Vagina (tissue), 2 donors: Measurements from ENCODE around the gene TTC23.

Experiments used
- POLR2A ChIP-seq, 2 donors: fragments of 450-650 bp; IDR thresholded peaks; one replicate each; pipeline ENCODE4 v1.6.1; 2017; ENCODE audit warnings: antibody characterized with exemption in 2 of 2, mild to moderate bottlenecking in 2 of 2, moderate library complexity in 2 of 2
- POLR2AphosphoS5 ChIP-seq, 2 donors: sonication (generic); formaldehyde crosslinking; IDR thresholded peaks; one replicate each; pipeline ENCODE4 v1.9.0; 2017; ENCODE audit warnings: antibody characterized with exemption in 2 of 2, mild to moderate bottlenecking in 2 of 2, low read depth in 1 of 2; ENCODE audit not compliant: insufficient read depth in 1 of 2
- TF ChIP-seq, protein P1 (sequence below), 3 experiments: fragments of 450-650 bp in 2 of 3; fragments of 200-600 bp in 1 of 3; sonication (generic) in 1 of 3; IDR thresholded peaks; one replicate each; pipeline ENCODE4 v1.5.1; 2017 to 2019; ENCODE audit warnings: antibody characterized with exemption in 3 of 3, mild to moderate bottlenecking in 2 of 3, moderate library complexity in 2 of 3

DNA sequence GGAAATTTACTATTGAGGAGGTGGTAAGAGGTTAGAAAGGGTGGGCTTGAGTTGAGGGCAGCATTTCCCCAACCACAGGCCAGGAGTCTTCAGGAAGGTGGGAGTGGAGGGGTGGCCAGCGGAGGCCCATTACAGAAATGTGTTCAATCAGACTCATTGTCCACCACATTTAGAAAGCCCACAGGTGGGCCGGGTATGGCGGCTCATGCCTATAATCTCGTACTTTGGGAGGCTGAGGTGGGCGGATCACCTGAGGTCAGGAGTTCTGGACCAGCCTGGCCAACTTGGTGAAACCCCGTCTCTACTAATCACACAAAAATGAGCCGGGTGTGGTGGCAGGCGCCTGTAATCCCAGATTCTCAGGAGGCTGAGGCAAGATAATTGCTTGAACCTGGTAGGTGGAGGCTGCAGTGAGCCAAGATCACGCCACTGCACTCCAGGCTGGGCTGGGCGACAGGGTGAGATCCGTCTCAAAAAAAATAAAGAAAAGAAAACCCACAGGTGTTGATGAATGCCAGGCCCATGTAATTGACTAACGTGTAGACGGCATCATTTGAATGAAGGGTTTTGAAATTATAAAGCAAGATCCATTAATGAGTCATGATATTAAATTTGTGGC is 156.7 kb downstream of the TTC23 start:
- TF ChIP-seq POLR2A (IDR thresholded peaks at IDR 0.05) (no peak), POLR2AphosphoS5 (IDR thresholded peaks at IDR 0.05; ENCODE audit: insufficient read depth in 1 of 2, low read depth in 1 of 2) (no peak)
- TF ChIP-seq, protein P1, sequence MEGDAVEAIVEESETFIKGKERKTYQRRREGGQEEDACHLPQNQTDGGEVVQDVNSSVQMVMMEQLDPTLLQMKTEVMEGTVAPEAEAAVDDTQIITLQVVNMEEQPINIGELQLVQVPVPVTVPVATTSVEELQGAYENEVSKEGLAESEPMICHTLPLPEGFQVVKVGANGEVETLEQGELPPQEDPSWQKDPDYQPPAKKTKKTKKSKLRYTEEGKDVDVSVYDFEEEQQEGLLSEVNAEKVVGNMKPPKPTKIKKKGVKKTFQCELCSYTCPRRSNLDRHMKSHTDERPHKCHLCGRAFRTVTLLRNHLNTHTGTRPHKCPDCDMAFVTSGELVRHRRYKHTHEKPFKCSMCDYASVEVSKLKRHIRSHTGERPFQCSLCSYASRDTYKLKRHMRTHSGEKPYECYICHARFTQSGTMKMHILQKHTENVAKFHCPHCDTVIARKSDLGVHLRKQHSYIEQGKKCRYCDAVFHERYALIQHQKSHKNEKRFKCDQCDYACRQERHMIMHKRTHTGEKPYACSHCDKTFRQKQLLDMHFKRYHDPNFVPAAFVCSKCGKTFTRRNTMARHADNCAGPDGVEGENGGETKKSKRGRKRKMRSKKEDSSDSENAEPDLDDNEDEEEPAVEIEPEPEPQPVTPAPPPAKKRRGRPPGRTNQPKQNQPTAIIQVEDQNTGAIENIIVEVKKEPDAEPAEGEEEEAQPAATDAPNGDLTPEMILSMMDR (IDR thresholded peaks at IDR 0.05), result no peak
